ENCODE data around the gene SDHAF2. TPM values are rescaled to one million over a fixed set of nuclear protein-coding genes. Genes with fewer than 3 reads are reported as not detected.

The SDHAF2 gene
- total and polyA plus RNA-seq, 2 of the 13 experiments (the other 11 are each of a cell fraction or from before 2014, with no cell fraction given) = 44.2 to 70.4 TPM

GRCh38 chr11:61488651-61489291, 58.8 kb downstream of the SDHAF2 start (continued):
- TF ChIP-seq ZFP36L1 (CRISPR knock-in tag; IDR thresholded peaks at IDR 0.05) (no peak), ZNF740 (CRISPR knock-in tag; IDR thresholded peaks at IDR 0.05) (no peak), SP2 (CRISPR knock-in tag; IDR thresholded peaks at IDR 0.05) (no peak), MBNL3 (CRISPR knock-in tag; conservative IDR thresholded peaks at IDR 0.05) (no peak), AFF4 (CRISPR knock-in tag; IDR thresholded peaks at IDR 0.05) (no peak), FOXC1 (CRISPR knock-in tag; IDR thresholded peaks at IDR 0.05; ENCODE audit: borderline replicate concordance) (no peak), ZNF746 (CRISPR knock-in tag; IDR thresholded peaks at IDR 0.05) (no peak), MBD4 (IDR thresholded peaks at IDR 0.05; ENCODE audit: borderline replicate concordance, low read length) (no peak), SNAPC4 (CRISPR knock-in tag; IDR thresholded peaks at IDR 0.05) (no peak), TAF1 (CRISPR knock-in tag; IDR thresholded peaks at IDR 0.05) (no peak), SSRP1 (CRISPR knock-in tag; IDR thresholded peaks at IDR 0.05) (0 out of 2 replicates have a peak, but pooled peaks have one; percentile 56), ZNF781 (CRISPR knock-in tag; IDR thresholded peaks at IDR 0.05; ENCODE audit: borderline replicate concordance, not compliant biosample characterization) (no peak), USF2 (IDR thresholded peaks at IDR 0.05; ENCODE audit: low read depth, low read length) (no peak), USF2 (CRISPR knock-in tag; IDR thresholded peaks at IDR 0.05; ENCODE audit: borderline replicate concordance) (no peak), KLF12 (CRISPR knock-in tag; IDR thresholded peaks at IDR 0.05; ENCODE audit: borderline replicate concordance) (no peak), ZNF546 (CRISPR knock-in tag; conservative IDR thresholded peaks at IDR 0.05) (no peak), ASH2L (IDR thresholded peaks at IDR 0.05; ENCODE audit: insufficient read length, low read depth, low read length) (no peak)
